Measurements from ENCODE around the gene NRG2. TPM values are rescaled to one million over a fixed set of nuclear protein-coding genes. Genes with fewer than 3 reads are reported as not detected.

The NRG2 gene
- total RNA-seq (16.5 and 20.7 TPM in 2 replicates), polyA plus RNA-seq (13.5 and 14.5 TPM in 2 replicates)

DNA sequence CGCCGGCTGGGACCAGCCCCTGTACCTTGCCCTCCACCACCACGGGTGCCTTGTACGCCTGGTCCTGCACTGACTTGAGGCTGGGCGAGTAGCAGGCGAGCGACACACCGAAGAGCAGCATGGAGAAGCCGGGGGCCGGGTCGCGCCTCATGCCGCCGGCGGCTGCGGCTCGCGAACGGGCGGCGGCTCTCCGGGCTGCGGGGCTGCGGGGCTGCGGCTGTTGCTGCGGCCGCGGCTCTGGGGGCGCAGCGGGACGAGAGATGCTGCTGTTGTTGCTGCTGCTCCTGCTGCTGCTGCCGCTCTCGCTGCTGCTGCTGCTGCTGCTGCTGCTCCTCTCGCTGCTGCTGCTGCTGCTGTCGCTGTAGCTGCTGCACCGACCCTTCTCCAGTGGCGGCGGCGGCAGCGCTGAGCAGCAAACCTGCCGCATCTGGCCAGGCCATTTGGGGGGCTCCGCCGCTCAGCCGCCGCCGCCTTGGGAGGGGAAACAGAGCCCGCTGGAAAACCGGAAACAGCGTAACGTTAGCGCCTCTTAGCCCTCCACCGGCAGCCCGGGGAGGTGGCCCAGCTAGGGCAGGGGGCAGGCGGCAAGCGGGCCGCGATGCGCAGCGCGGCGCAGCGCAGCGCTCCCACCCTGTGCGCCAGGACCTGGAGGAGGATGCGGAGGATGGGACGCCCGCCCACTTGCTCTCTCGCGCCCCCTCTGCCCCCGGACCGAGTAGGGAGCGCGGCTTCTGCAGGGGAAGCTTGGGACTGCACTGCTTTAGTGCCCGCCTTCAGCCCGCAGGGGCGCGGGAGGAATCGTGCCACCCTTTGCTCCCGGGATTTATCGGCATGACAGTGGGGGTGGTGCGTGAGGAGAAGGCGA lies at the start of gene NRG2:
Gene NRG2 (minus strand): TSS at position 657 of the 865 bp plus-strand sequence.
- peaks cover 41% of the 10 kb centered on the region for H3K4me1 ChIP-seq (ENCODE audit: low read depth)
- no peaks in the 10 kb centered on the region for H3K27me3 ChIP-seq
- no peak within 1 kb of the TSS for H3K27ac ChIP-seq
- H3K4me3 ChIP-seq: peak within 1 kb of the TSS; percentile 88
- no peaks in the 10 kb centered on the region for H3K36me3 ChIP-seq
- peak; percentile 55 to 86 for DNase-seq (ENCODE audit: low read depth in 1 of 2, low spot score in 1 of 2)
- H3K9me3 ChIP-seq (ENCODE audit: low read depth): no peaks in the 10 kb centered on the region
- TF ChIP-seq, protein P1, sequence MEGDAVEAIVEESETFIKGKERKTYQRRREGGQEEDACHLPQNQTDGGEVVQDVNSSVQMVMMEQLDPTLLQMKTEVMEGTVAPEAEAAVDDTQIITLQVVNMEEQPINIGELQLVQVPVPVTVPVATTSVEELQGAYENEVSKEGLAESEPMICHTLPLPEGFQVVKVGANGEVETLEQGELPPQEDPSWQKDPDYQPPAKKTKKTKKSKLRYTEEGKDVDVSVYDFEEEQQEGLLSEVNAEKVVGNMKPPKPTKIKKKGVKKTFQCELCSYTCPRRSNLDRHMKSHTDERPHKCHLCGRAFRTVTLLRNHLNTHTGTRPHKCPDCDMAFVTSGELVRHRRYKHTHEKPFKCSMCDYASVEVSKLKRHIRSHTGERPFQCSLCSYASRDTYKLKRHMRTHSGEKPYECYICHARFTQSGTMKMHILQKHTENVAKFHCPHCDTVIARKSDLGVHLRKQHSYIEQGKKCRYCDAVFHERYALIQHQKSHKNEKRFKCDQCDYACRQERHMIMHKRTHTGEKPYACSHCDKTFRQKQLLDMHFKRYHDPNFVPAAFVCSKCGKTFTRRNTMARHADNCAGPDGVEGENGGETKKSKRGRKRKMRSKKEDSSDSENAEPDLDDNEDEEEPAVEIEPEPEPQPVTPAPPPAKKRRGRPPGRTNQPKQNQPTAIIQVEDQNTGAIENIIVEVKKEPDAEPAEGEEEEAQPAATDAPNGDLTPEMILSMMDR (IDR thresholded peaks at IDR 0.05; ENCODE audit: low read depth, low read length): peak; percentile 43

DNA sequence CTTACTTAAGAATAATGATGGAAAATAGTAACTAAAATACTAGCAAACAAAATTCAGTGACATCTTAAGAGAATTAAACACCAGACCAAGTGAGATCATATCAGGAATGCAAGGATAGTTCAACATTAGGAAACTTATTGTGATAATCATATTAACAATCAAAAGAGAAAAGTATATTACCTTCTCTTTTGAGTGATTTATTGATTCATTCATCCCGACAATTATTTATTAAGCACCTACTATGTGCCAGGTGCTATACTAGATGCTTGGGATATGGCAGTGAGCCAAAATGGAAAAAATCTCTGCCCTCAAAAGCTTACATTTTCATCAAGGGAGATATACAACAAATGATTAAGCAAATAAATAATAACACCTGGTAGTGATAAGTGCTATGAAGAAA lies 47.2 kb upstream of the NRG2 start:
- Histone ChIP-seq H3K36me3 (no peaks in the 10 kb centered on the region), H3K4me3 (no peak overlapping the region), H3K27ac (no peak overlapping the region), H3K27me3 (peaks cover 63% of the 10 kb centered on the region), H3K4me1 (ENCODE audit: low read depth) (no peaks in the 10 kb centered on the region), H3K9me3 (ENCODE audit: low read depth) (no peaks in the 10 kb centered on the region)
- TF ChIP-seq, protein P1 (IDR thresholded peaks at IDR 0.05; ENCODE audit: low read depth, low read length): no peak
- no peak for DNase-seq (ENCODE audit: low read depth in 1 of 2, low spot score in 1 of 2)

DNA sequence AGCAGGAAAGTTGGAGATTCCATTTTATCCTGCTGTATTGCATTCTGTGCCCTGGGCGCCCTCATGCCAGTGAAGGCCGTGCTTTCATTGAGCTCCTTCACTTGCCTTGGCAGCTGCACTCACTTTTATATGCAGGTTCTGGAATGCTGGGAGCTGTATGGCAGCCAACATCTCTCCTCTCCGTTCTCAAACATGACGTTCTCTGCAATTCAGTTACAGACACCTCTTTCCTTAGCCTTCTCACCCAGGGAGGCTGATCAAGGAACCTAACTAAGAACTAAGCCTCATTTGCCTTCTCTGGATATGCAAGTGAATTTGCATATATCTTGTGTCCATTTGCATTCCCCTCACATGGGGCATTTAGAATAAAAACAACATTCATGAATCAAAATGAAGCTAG lies 41.4 kb upstream of the NRG2 start:
- no peak overlapping the region for H3K4me3 ChIP-seq
- peaks cover 73% of the 10 kb centered on the region for H3K27me3 ChIP-seq
- TF ChIP-seq, protein P1 (IDR thresholded peaks at IDR 0.05; ENCODE audit: low read depth, low read length): no peak
- no peaks in the 10 kb centered on the region for H3K36me3 ChIP-seq
- no peaks in the 10 kb centered on the region for H3K9me3 ChIP-seq (ENCODE audit: low read depth)
- no peak for DNase-seq (ENCODE audit: low read depth in 1 of 2, low spot score in 1 of 2)
- H3K27ac ChIP-seq: no peak overlapping the region
- H3K4me1 ChIP-seq (ENCODE audit: low read depth): no peaks in the 10 kb centered on the region

DNA sequence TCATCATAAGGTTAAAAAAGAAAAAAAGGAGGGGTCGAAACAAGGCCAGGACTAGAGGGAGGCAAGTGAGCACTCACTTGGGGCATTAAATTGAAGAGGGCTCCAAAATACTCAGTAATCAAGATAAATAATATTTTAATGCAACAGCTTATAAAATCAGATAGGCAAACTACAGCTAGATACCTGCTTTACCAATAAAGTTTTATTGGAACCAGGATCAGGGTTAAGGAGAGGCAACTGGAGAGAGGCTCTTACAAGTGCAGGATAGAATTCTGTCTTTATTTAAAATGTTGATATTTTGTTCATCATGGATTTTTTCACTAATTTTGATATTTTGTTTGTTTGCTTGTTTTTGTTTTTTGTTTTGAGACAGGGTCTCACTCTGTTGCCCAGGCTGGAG lies 40.6 kb upstream of the NRG2 start:
- Histone ChIP-seq H3K4me3 (no peak overlapping the region), H3K36me3 (no peaks in the 10 kb centered on the region), H3K27ac (no peak overlapping the region), H3K9me3 (ENCODE audit: low read depth) (no peaks in the 10 kb centered on the region), H3K4me1 (ENCODE audit: low read depth) (no peaks in the 10 kb centered on the region), H3K27me3 (peaks cover 78% of the 10 kb centered on the region)
- no peak for DNase-seq (ENCODE audit: low read depth in 1 of 2, low spot score in 1 of 2)
- TF ChIP-seq, protein P1 (IDR thresholded peaks at IDR 0.05; ENCODE audit: low read depth, low read length): no peak

DNA sequence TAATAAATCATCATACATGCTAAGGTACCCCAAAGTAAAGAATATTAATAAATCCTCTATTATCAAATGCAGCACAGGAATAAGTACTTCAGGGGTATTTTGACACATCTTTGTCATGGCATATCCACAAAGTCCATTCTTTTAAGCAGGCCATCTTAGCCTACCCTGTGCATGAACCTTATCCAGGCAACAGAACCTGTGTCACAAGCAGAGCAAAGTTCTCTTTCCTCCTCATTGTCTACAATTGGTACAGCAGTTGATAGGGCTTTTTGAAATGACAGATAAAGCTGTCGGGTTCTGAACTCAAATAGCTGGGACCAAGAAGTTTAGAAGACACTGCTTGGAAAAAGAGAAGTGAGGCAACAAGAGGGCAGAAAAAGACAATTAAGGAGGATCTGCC lies 40.0 kb upstream of the NRG2 start:
- no peaks in the 10 kb centered on the region for H3K9me3 ChIP-seq (ENCODE audit: low read depth)
- H3K36me3 ChIP-seq: no peaks in the 10 kb centered on the region
- peaks cover 83% of the 10 kb centered on the region for H3K27me3 ChIP-seq
- no peaks in the 10 kb centered on the region for H3K4me1 ChIP-seq (ENCODE audit: low read depth)
- no peak overlapping the region for H3K4me3 ChIP-seq
- no peak overlapping the region for H3K27ac ChIP-seq
- TF ChIP-seq, protein P1 (IDR thresholded peaks at IDR 0.05; ENCODE audit: low read depth, low read length): no peak
- no peak for DNase-seq (ENCODE audit: low read depth in 1 of 2, low spot score in 1 of 2)

Data from cardiac muscle cell (in vitro differentiated cells and primary cell).